GM10266 (cell line): ENCODE data around the gene ADSS1.
A peak's percentile ranks its signal among the peaks of the same experiment; 100 is the strongest.

Experiments used
- DNase-seq: peaks from one replicate; pipeline ENCODE4 v3.0.0; 2012; ENCODE audit errors: extremely low spot score
- TF ChIP-seq, protein P1 (sequence below): IDR thresholded peaks from 2 replicates; pipeline ENCODE4 v1.5.1; 2012; ENCODE audit warnings: mild to moderate bottlenecking, low read depth; ENCODE audit not compliant: control insufficient read depth, insufficient read depth; ENCODE audit errors: missing control alignments

ADSS1 gene

DNA sequence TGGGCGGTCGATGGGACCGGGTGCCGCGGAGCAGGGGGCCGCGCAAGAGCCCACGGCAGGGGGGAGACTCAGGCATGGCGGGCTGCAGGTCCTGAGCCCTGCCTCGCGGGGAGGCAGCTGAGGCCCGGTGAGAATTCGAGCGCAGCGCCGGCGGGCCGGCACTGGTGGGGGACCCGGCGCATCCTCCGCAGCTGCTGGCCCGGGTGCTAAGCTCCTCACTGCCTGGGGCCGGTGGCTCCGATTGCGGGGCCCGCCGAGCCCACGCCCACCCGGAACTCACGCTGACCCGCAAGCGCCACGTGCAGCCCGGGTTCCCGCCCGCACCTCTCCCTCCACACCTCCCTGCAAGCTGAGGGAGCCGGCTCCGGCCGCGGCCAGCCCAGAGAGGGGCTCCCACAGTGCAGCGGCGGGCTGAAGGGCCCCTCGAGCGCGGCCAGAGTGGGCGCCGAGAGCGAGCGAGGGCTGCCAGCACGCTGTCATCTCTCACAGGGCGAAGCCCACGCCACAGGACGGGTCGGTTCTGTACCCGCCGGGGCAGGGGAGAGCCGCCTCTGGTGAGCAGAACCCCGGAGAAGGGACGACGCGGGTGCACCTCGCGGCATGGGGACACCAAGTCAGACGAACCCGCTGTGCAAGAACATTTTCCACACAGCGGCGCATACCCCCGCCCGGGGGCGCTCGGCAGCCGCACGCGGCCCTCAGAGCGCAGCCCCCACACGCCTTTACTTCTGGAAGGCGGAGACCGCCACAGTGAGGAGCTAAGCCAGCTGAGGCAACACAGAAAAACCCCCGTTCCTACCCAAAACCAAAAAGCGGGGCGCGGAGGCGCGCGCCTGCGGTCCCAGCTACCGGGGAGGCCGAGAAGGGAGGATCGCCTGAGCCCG lies 27.8 kb downstream of the ADSS1 start:
- TF ChIP-seq, protein P1, sequence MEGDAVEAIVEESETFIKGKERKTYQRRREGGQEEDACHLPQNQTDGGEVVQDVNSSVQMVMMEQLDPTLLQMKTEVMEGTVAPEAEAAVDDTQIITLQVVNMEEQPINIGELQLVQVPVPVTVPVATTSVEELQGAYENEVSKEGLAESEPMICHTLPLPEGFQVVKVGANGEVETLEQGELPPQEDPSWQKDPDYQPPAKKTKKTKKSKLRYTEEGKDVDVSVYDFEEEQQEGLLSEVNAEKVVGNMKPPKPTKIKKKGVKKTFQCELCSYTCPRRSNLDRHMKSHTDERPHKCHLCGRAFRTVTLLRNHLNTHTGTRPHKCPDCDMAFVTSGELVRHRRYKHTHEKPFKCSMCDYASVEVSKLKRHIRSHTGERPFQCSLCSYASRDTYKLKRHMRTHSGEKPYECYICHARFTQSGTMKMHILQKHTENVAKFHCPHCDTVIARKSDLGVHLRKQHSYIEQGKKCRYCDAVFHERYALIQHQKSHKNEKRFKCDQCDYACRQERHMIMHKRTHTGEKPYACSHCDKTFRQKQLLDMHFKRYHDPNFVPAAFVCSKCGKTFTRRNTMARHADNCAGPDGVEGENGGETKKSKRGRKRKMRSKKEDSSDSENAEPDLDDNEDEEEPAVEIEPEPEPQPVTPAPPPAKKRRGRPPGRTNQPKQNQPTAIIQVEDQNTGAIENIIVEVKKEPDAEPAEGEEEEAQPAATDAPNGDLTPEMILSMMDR: no peak
- DNase-seq: no peak

DNA sequence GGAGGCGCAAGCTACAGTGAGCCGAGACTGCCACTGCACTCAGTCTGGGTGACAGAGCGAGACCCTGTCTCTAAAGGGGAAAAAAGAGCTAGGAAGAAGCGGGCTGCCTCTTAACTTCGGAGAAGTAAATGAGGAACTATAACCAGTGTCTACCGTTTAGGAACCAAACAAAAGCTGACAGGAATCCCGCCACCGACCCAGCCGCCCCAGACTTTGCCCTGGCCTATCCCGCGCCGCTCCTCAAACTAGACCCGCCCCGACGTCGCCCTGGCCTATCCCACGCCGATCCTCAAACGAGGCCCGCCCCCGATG lies 28.4 kb downstream of the ADSS1 start:
- DNase-seq: peak; percentile 99
- TF ChIP-seq, protein P1: no peak

DNA sequence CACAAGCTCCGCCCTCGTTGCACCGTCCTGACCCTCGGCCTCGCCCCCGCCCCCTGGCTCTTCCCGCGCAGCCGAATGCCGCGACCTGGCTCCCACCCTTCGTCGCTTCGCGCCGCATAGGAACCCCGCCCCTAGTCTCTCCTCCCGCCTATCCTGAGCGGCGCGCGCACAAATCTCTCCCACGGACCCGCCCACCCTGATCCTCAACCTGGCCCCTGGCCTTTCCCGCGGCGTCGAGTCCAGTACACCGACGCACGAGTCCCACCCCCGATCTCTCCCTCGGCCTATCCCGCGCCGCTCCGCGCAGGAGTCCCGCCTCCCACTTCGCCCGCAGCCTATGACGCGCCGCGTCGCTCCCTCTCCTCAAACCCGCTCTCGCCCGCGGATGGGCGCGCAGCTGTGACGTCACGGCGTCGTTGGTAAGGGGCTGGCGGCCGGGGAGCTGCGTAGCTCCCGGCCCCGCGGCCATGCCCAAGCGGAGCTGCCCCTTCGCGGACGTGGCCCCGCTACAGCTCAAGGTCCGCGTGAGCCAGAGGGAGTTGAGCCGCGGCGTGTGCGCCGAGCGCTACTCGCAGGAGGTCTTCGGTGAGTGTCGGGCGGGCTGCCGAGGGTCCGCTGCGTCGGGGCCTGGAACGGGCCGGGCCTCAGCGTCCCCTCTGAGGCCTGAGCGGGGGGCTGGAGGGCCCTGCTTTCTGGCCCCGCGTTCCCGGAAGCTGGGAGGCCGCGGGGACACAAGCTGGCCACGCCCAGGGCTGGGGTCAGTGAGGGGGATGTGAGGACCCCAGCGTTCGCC lies 28.9 kb downstream of the ADSS1 start, which contains the start of gene SIVA1:
Gene SIVA1 (plus strand): TSS at position 413 of the 793 bp plus-strand sequence. CDS start 55 bp downstream, at position 468.
- DNase-seq: peak; percentile 99
- TF ChIP-seq, protein P1: no peak

DNA sequence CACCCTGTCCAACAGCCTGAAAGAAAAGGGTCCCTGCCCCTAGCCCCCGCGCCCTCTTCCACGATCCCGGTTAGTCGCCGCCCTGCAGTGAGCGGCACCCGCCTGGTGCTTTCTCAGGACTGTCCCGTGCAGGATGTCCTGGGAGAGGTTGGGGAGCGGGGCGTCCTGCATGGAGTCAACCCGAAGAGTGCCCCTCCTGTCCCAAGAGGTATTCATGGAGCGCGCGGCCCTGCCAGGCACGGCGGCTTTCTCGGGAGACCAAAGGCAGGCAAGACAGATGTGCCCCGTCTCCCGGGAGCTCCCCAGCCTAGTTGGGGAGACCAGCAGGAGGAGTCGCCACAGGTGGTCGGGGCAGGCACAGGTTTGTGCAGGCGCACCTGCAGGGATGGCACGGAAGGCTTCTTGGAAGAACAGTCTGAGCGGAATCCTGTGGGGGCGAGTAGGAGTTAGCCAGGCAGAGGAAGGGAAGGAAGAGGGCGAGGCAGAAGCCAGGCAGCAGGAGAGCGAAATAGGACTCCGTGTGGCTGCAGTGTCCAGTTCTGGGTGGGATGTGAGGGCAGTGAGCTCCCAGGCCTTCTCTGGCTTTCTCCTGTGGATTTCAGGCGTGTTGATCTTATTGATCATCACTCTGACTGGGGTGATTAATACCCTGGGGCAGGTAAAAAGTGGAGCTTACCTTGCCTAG lies 29.6 kb downstream of the ADSS1 start:
- DNase-seq: no peak
- TF ChIP-seq, protein P1: no peak

- TF ChIP-seq, protein P1: no peak
Measured at GRCh38 chr14:104754213-104754851, 30.3 kb downstream of the ADSS1 start.

DNA sequence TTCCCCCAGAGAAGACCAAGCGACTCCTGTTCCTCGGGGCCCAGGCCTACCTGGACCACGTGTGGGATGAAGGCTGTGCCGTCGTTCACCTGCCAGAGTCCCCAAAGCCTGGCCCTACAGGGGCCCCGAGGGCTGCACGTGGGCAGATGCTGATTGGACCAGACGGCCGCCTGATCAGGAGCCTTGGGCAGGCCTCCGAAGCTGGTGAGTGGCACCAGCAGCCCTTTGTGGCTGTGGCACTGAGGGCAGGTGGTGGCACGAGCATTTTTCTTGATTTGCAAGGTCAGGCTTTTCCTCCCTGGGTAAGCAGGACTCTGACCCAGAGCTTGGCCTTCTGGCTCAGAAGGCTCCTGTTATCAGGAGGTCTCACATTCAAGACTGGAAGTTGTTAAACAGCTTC lies 31.6 kb downstream of the ADSS1 start:
- TF ChIP-seq, protein P1: no peak
- no peak for DNase-seq

More at GRCh38 chr14:104754213-104754851, 30.3 kb downstream of the ADSS1 start:
- no peak for DNase-seq
